22Rv1 (cell line): ENCODE measurements around the gene REPS2.

Experiments
- CTCF ChIP-seq: fragments of 450-650 bp; IDR thresholded peaks from 2 replicates; pipeline ENCODE4 v1.5.1; 2017; ENCODE audit warnings: mild to moderate bottlenecking
- ZFX ChIP-seq: fragments of 450-650 bp; IDR thresholded peaks from 2 replicates; pipeline ENCODE4 v1.6.1; 2017; ENCODE audit warnings: antibody characterized with exemption, borderline replicate concordance

GRCh38 chrX:16989750-16990149 is 43.3 kb downstream of the REPS2 start:
- TF ChIP-seq CTCF (no peak), ZFX (no peak)
